Medulla oblongata (tissue), 1 donor: ENCODE data around the gene DTYMK.
"Not testable (repeated sequence)": the region's sequence is repeated elsewhere in the genome, so short reads cannot be mapped to it uniquely, and the experiment has no call there.

Experiments
- DNase-seq: peaks from one replicate; pipeline ENCODE4 v3.0.0-alpha.2; 2015; ENCODE audit errors: extremely low spot score

DTYMK gene

DNA sequence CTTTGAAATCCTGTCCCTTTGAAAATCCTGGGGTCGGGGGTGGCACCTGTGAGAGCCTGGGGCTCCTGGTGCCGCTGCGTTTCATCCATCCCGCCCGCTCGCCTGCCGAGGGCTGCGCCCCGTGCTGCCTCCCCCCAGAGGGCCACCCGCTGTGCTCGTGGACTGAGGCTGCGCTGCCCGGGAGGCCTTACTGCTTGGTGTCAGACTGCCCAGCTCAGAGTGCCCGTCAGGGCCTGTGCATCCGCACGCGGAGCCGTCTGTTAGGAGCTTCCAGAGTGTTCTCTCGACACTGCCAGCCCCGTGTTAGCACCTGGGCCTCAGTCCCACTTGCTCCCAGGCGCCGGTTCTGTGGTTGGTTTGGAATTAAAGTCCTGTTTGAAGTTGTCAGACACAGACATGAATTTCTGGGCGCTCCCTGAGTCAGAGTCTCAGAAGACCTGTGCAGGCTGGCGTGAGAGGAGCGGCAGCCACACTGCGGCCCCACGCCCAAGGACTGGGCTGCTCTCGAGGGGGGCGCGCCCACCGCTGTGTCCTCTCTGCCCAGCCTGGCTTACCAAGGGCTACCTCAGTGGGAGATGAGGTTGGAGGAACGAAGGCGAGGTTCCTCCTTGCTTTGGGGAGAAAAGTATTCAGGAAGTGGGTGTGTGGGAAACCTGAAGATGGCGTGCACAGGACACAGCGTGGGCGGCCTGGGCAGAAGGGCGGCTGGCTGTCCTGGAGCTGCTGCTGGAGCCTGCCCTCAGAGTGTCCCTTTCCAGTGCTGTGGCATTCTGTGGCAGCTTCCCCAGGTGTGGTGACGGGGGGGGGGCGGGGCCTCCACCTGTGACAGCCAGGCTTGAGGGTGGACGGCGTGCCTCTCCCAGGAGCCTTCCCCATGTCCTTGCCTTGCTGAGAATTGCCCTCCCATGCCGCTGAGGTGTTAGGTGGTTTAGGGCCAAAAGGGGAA lies 14.1 kb downstream of the DTYMK start:
- DNase-seq, result no peak

DNA sequence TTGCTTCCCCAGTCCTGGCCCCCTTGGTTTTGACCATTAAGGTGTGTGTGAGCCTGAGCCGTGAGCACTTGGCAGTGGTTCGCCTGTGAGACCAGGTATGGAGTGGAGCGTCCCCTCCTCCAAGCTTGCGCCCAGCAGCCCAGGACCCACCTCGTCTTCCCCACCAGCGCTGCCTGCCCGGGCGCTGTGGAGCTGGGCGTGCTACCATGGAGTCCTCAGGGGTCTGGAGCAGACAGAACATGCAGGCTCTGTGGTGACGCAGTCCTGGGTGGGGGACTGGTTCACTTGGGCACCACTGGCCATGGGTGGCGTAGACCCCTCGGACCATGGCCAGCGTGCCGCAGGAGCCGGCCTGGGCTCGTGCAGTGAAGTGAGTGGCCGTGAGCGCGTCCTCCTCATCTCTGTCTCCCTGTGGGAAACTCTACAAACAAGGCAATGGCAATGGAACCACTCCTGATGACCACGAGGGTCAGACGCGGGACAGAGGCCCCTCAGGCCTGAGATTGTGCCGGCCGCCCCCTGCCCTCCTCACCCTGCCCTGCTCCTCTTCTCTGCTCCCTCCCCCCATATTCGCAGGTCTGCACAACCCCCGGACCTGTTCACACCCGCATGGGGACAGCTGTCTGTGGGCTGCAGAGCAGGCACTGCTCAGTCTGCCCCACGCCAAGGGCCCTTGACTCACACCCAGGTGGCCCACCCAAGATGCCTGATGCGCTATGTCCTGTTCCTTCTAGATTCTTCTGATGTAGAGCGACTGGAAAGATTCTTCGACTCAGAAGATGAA lies 15.0 kb downstream of the DTYMK start:
- no peak for DNase-seq

GRCh38 chr2:241670333-241671110 lies 16.1 kb downstream of the DTYMK start:
- no peak for DNase-seq

DNA sequence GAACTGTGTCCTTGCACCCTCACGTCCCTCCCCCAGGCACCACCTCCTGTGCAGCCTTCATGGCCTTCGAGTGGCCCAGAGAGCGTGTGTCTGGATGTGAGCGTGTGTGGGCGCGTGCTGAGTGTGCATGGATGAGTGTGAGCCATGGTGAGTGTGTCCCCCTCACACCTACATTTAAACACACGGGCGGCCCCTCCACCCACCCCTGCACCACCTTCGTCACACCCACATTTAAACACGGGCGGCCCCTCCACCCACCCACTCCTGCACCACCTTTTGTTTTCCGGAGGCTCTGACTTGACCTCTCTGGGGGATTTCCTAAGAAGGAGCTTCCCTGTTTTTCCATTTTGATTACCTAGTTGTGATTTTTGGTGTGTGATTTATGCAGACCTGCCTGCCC lies 17.8 kb downstream of the DTYMK start:
- no peak for DNase-seq

GRCh38 chr2:241668354-241668753 lies 18.3 kb downstream of the DTYMK start:
- no peak for DNase-seq

GRCh38 chr2:241666627-241667400 lies 19.8 kb downstream of the DTYMK start:
- no peak for DNase-seq

GRCh38 chr2:241665731-241666440 lies 20.7 kb downstream of the DTYMK start:
- DNase-seq, result no peak

DNA sequence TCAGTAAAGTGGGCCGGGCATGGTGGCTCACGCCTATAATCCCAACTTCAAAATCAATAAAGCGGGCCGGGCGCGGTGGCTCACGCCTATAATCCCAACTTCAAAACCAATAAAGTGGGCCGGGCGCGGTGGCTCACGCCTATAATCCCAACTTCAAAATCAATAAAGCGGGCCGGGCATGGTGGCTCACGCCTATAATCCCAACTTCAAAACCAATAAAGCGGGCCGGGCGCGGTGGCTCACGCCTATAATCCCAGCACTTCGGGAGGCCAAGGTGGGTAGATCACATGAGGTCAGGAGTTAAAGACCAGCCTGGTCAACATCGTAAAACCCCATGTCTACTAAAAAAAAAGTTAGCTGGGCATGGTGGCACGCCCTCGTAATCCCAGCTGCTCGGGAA lies 23.9 kb downstream of the DTYMK start:
- not testable (repeated sequence) for DNase-seq

DNA sequence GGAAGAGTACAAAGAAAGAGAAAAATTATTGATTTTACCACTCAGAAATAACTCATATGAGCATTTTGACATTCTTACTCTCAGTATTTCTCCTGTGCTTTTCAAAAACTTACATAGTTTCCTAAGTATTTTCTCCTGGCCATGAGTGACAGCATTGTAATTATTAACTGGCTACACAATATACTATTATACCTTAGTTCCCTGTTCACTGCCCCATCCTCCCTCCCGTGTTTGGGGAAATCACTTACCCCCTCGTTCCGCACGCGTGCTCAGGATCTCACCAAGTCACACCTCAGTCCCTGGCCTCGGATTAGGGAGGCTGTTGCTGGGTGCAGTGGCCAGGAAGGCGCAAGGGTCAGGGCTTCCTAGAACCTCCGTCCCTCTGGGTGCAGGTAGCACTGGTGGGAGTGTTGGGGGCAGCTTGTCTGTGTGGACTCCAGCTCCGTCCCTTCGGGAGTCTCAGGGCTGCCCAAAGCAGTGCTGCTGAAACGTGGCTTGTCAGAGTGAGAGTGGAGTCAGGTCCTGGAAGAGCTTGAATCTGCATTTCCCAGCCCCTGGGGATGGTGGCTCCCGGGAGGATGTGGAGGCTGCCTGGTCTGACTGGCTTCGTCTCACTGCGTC lies 25.9 kb downstream of the DTYMK start:
- no peak for DNase-seq

DNA sequence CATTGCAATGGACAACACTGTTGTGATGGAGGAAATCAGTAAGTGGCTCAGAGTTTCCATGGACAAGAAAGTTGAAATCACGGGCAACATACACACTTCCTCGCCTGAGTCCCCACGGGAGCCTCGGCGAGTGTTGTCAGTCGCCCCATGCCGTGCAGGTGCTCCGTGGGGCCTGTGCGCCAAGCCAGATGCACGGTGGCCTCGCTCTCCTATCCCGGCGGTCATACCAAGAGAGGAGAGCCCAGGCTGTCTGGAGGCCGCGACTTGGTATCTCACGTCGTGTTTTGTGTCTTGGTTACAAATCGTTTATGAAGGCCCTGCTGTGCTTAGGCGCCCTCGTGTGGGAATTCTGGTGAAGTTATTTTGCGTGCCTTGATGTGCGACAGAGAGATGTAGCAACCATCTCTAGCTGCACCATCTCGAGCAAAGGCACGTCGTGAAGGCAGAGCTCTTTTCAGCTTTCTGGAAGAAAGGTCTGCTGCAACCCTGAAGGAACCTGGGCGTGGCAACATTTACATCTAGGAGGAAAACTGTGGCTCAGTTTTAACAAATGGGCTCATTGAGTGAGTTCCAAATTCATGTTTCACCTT lies 27.4 kb downstream of the DTYMK start:
- peak; percentile 82 for DNase-seq

GRCh38 chr2:241658296-241658695 lies 28.3 kb downstream of the DTYMK start:
- DNase-seq, result no peak

DNA sequence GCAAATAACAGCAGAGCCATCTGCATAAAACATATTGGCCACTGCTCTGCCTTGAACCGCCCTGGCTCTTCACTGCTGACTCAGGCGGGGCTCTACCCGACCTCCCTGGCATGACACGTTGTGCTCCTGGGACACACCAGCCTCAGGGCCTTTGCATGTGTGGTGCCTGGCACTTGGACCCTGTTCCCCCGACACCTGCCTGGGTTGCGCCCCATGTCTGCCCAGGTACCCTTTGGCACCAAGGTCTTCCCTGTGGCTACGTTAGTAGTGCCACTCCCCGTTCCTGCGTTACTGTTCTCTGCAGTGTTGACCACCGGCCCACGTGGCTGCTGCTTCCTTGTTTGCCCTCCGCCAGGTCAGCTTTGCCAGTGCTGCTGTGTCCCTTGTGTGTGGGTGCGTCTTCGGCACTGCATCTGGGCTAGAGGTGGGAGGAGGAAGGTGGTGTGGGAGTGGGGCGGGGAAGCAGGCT lies 28.8 kb downstream of the DTYMK start:
- DNase-seq, result no peak

GRCh38 chr2:241656190-241656741 lies 30.3 kb downstream of the DTYMK start:
- DNase-seq, result no peak

GRCh38 chr2:241655516-241656189 lies 31.0 kb downstream of the DTYMK start:
- no peak for DNase-seq

DNA sequence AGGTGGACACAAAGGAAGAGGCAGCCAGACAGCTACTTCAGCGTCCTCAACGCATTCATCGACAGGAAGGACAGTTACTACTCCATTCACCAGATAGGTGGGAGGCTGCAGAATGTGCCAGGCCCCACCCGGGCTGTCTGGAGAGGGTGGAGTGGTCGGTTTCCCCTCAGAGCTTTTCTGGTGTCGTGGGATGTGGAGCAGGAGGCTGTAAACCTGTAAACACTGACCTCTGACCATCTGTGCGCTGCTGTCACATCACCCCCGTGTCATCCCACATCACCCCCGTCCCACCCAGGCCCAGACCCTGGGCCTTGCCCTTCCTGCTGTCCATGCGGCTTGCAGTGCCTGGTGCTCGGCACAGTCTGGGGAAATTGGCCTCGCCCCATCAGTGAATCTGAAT lies 32.1 kb downstream of the DTYMK start:
- DNase-seq, result no peak

DNA sequence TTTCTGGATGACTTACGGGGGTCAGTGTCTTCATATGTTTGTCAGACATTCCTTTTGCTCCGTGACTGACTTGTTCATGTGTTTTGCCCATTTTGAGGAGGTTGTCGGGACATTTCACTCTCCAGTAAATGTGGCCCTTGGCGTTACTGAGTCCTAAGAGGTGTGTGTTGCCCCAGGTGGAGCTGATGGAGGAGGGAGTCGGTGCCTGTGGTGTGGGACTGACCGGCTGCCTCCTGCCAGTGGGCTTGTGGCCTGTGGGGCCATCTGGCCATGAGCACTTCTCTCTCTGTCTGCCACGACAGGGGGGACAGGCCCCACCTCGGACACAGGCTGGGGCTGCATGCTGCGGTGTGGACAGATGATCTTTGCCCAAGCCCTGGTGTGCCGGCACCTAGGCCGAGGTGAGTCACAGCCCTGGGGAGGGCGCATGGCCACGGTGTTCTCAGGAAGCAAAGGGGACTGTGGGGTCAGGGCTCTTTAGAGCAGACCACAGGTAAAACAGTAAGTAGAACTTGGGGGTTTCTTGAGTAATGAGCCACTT lies 33.3 kb downstream of the DTYMK start:
- DNase-seq, result no peak

- no peak for DNase-seq
Measured at GRCh38 chr2:241652722-241653121, 33.9 kb downstream of the DTYMK start.

DNA sequence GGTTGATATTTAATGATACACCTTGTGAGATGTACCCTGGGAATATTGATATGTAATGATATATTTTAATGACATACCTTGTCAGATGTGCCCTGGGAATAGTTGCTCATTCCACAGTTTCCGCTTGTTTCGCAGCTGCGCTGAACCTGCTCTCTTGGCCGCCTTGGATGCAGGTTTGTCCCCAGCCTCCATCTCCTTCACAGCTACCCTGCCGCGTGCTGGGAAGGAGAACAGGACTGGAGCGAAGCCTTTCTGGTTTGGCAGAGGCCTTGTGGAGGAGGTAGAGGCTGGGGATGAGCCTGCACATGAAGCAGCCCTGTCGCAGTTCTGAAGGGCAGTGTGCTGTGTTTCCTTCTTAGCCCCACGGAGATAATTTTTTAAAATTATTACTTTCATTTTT lies 34.5 kb downstream of the DTYMK start:
- DNase-seq, result no peak
